Progenitor cell of endocrine pancreas (in vitro differentiated cells): ENCODE data around the gene ALDH1L1. TPM values are rescaled to one million over a fixed set of nuclear protein-coding genes. Genes with fewer than 3 reads are reported as not detected.
"Not testable (repeated sequence)": the region's sequence is repeated elsewhere in the genome, so short reads cannot be mapped to it uniquely, and the experiment has no call there.

Experiments used
- DNase-seq: peaks from one replicate; pipeline ENCODE4 v3.0.0; 2021; ENCODE audit warnings: low spot score; ENCODE audit not compliant: unreplicated experiment
- H3K27ac Mint-ChIP-seq: 2 replicates; pipeline ENCODE4 v1.8.0; 2021; ENCODE audit warnings: mild to moderate bottlenecking, moderate library complexity, mixed read lengths
- H3K27me3 Mint-ChIP-seq: 2 replicates; pipeline ENCODE4 v1.8.0; 2021; ENCODE audit warnings: mixed read lengths
- H3K36me3 Mint-ChIP-seq: 2 replicates; pipeline ENCODE4 v1.8.0; 2022; ENCODE audit warnings: mixed read lengths; ENCODE audit not compliant: insufficient read depth
- H3K4me1 Mint-ChIP-seq: 2 replicates; pipeline ENCODE4 v1.8.0; 2021; ENCODE audit warnings: low read depth, mixed read lengths
- H3K4me3 Mint-ChIP-seq: 2 replicates; pipeline ENCODE4 v1.8.0; 2021; ENCODE audit warnings: low read depth, mild to moderate bottlenecking, moderate library complexity, mixed read lengths
- H3K9me3 Mint-ChIP-seq: 2 replicates; pipeline ENCODE4 v1.8.0; 2021; ENCODE audit warnings: low read depth, mixed read lengths
- total RNA-seq: library from RNA; stranded (reverse); gene quantifications from 2 replicates; pipeline ENCODE4 v1.2.1, GENCODE V29; 2021
- TF ChIP-seq, protein P1 (sequence below): fragments of 200-600 bp; sonication (generic); IDR thresholded peaks from one replicate; pipeline ENCODE4 v1.5.0; 2021; ENCODE audit warnings: antibody characterized with exemption, mild to moderate bottlenecking; ENCODE audit not compliant: unreplicated experiment

The ALDH1L1 gene
- total RNA-seq, 1 donor from 2014 or later: 3.1 TPM

DNA sequence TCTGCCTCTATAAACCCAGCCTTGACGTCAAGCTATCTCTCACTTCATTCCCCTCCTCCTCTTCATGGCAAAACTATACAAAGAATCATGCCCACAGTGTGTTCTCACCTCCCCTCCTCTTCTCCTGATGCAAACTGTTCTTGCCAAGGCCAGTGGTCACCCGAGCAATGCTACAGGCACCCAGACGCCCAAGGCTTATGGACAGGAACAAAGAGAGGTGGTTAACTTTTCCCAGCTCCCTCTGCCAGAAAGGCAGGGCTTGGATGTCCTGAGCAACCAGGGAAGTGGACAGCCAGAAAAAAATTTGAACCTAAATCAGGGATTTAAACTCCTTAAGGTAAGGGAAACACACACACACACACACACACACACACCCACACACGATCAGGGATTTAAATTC lies 101.5 kb downstream of the ALDH1L1 start:
- no peaks in the 10 kb centered on the region for H3K27me3 Mint-ChIP-seq
- H3K27ac Mint-ChIP-seq: no peak overlapping the region
- peaks cover 8% of the 10 kb centered on the region for H3K36me3 Mint-ChIP-seq
- no peak for DNase-seq
- H3K4me3 Mint-ChIP-seq: no peak overlapping the region
- peaks cover 7% of the 10 kb centered on the region for H3K9me3 Mint-ChIP-seq
- TF ChIP-seq, protein P1, sequence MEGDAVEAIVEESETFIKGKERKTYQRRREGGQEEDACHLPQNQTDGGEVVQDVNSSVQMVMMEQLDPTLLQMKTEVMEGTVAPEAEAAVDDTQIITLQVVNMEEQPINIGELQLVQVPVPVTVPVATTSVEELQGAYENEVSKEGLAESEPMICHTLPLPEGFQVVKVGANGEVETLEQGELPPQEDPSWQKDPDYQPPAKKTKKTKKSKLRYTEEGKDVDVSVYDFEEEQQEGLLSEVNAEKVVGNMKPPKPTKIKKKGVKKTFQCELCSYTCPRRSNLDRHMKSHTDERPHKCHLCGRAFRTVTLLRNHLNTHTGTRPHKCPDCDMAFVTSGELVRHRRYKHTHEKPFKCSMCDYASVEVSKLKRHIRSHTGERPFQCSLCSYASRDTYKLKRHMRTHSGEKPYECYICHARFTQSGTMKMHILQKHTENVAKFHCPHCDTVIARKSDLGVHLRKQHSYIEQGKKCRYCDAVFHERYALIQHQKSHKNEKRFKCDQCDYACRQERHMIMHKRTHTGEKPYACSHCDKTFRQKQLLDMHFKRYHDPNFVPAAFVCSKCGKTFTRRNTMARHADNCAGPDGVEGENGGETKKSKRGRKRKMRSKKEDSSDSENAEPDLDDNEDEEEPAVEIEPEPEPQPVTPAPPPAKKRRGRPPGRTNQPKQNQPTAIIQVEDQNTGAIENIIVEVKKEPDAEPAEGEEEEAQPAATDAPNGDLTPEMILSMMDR: no peak
- H3K4me1 Mint-ChIP-seq: peaks cover 1% of the 10 kb centered on the region

DNA sequence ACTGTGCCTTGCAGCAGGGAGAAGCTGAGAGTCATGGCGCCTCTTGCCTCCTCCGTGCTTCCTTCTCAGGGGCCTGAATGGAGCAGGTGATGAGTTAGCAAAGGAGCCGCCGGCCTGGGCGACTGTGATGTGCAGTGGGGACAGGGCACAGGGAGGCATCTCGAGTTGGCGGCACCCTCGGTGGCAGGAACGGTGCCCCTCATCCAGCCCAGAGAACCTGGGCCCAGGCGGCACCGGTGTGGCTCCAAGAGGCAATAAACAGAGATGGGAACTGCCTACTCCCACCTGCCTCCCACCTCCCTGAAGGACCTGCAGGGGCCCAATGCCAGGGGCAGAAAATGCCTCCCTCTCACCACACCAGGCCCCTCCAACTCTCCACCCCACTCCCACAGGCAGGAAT lies 102.6 kb downstream of the ALDH1L1 start:
- DNase-seq: no peak
- no peak overlapping the region for H3K4me3 Mint-ChIP-seq
- no peaks in the 10 kb centered on the region for H3K27me3 Mint-ChIP-seq
- no peak overlapping the region for H3K27ac Mint-ChIP-seq
- no peaks in the 10 kb centered on the region for H3K4me1 Mint-ChIP-seq
- H3K36me3 Mint-ChIP-seq: peaks cover 11% of the 10 kb centered on the region
- TF ChIP-seq, protein P1: no peak
- peaks cover 10% of the 10 kb centered on the region for H3K9me3 Mint-ChIP-seq

DNA sequence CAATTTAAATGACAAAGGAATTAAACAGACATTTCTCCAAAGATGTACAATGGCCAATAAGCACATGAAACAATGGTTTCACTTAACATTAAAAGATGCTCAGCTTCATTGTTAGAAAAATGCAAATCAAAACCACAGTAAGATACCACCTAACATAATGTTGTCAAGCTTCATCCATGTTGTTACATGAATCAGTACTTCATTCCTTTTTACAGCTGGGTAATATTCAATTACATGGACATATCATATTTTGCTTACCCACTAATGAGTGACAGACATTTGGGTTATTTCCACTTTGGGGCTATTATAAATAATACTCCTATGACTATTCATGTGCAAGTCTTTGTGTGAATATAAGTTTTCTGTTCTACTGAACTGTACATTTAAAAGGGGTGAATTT lies 104.2 kb downstream of the ALDH1L1 start:
- DNase-seq: no peak
- H3K27ac Mint-ChIP-seq: no peak overlapping the region
- peaks cover 17% of the 10 kb centered on the region for H3K9me3 Mint-ChIP-seq
- peaks cover 19% of the 10 kb centered on the region for H3K36me3 Mint-ChIP-seq
- TF ChIP-seq, protein P1: no peak
- H3K27me3 Mint-ChIP-seq: no peaks in the 10 kb centered on the region
- no peaks in the 10 kb centered on the region for H3K4me1 Mint-ChIP-seq
- H3K4me3 Mint-ChIP-seq: no peak overlapping the region

DNA sequence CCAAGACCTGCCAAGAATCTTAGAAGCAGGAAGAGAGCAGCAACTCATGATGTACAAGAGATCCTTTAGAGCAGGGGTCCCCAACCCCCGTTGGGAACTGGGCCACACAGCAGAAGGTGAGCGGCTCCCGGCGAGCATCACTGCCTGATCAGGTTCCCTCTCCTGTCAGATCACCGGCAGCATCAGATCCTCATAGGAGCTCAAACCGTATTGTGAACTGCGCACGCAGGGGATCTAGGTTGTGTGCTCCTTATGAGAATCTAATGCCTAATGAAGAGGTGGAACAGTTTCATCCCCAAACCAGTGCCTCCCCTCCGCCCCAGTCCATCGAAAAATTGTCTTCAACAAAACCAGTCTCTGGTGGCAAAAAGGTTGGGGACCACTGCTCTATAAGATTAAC lies 110.2 kb downstream of the ALDH1L1 start:
- H3K27ac Mint-ChIP-seq: no peak overlapping the region
- H3K27me3 Mint-ChIP-seq: no peaks in the 10 kb centered on the region
- H3K4me1 Mint-ChIP-seq: peaks cover 5% of the 10 kb centered on the region
- DNase-seq: no peak
- H3K9me3 Mint-ChIP-seq: peaks cover 37% of the 10 kb centered on the region
- peaks cover 45% of the 10 kb centered on the region for H3K36me3 Mint-ChIP-seq
- no peak overlapping the region for H3K4me3 Mint-ChIP-seq
- TF ChIP-seq, protein P1: no peak

DNA sequence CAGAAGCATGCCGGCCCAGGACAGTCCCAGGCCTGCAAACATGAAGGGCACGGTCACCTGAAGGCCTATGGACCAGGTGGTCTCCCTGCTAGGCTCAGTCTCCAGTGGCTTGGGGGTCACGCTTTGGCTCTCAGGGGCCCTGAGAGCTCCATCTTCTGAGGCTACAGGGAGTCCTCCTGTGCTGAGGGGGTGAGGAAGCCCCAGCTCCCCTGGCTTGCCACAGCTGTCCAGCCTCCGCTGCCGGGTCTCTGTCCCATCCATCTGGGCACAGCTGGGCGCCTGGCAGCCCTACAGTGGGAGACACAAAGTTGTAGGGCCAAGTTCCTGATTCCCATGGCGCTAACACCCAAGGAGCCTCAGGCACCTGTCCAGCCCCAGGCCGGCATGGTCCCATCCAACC lies 112.4 kb downstream of the ALDH1L1 start:
- TF ChIP-seq, protein P1: no peak
- peaks cover 33% of the 10 kb centered on the region for H3K9me3 Mint-ChIP-seq
- H3K27ac Mint-ChIP-seq: no peak overlapping the region
- H3K4me3 Mint-ChIP-seq: no peak overlapping the region
- DNase-seq: no peak
- H3K27me3 Mint-ChIP-seq: no peaks in the 10 kb centered on the region
- peaks cover 44% of the 10 kb centered on the region for H3K36me3 Mint-ChIP-seq
- peaks cover 5% of the 10 kb centered on the region for H3K4me1 Mint-ChIP-seq

DNA sequence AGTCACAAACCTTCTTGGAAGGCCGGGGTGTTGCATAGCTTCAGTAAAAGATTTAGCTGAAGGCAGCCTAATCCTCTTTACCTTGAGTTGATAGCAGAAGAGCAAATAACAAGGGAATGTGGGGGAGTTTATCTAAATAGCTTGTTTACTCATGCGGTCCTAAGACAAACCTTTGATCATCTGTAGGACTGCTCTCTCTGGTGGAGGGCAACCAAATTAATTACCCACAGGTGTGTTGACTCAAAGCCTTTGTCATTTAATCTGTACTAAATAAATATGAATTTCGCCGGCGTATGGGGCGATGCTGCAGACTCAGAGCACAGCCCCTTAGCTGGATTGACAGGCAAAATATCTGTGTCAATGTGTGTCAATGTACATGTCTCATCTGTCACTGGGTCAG lies 113.7 kb downstream of the ALDH1L1 start:
- H3K27me3 Mint-ChIP-seq, DNase-seq, H3K4me3 Mint-ChIP-seq, H3K27ac Mint-ChIP-seq, H3K4me1 Mint-ChIP-seq: not testable (repeated sequence)
- Mint-ChIP-seq H3K9me3 (peaks cover 28% of the 10 kb centered on the region), H3K36me3 (peaks cover 38% of the 10 kb centered on the region)
